Measurements from ENCODE around the gene IL18BP.
A peak's percentile ranks its signal among the peaks of the same experiment; 100 is the strongest.

IL18BP gene

DNA sequence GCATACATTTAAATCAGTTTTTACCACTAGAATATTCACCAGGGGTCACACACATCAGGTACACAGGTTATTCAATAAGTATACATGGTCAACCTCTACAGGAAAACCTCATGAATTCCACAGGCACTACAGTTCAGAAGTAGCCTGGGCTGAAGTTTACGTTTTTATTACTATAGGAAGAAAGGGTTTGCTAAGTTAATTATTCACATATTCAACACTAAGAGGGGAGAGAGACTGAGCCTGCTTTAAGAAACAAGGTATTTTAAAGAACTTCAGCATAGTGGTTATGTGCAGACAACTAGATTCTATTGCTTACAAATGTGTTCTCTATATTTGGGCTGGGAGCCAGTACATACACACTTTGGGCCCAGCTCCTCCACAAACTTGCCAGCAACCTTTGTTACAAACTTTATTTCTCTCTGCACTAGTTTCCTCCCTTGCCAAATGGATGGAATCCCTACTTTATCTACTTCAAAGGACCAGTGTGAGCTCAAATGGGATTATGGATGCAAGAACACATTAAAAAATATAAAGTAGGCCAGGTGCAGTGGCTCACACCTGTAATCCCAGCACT lies 31.9 kb downstream of the IL18BP start:
- no peaks in the 10 kb centered on the region for H3K27me3 Mint-ChIP-seq (ENCODE audit: low read depth)
- H3K4me1 Mint-ChIP-seq = peaks cover 34% of the 10 kb centered on the region
- peak overlapping the region; percentile 4 to 21 (median 18) for H3K4me3 Mint-ChIP-seq
- peak overlapping the region; percentile 83 to 94 (median 84) for H3K27ac Mint-ChIP-seq
- peaks cover 48% of the 10 kb centered on the region for H3K36me3 Mint-ChIP-seq (ENCODE audit: low read depth)
- H3K9me3 Mint-ChIP-seq = no peaks in the 10 kb centered on the region
- TF ChIP-seq, protein P1, sequence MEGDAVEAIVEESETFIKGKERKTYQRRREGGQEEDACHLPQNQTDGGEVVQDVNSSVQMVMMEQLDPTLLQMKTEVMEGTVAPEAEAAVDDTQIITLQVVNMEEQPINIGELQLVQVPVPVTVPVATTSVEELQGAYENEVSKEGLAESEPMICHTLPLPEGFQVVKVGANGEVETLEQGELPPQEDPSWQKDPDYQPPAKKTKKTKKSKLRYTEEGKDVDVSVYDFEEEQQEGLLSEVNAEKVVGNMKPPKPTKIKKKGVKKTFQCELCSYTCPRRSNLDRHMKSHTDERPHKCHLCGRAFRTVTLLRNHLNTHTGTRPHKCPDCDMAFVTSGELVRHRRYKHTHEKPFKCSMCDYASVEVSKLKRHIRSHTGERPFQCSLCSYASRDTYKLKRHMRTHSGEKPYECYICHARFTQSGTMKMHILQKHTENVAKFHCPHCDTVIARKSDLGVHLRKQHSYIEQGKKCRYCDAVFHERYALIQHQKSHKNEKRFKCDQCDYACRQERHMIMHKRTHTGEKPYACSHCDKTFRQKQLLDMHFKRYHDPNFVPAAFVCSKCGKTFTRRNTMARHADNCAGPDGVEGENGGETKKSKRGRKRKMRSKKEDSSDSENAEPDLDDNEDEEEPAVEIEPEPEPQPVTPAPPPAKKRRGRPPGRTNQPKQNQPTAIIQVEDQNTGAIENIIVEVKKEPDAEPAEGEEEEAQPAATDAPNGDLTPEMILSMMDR (IDR thresholded peaks at IDR 0.05; ENCODE audit: unreplicated experiment in 3 of 3) = no peak

DNA sequence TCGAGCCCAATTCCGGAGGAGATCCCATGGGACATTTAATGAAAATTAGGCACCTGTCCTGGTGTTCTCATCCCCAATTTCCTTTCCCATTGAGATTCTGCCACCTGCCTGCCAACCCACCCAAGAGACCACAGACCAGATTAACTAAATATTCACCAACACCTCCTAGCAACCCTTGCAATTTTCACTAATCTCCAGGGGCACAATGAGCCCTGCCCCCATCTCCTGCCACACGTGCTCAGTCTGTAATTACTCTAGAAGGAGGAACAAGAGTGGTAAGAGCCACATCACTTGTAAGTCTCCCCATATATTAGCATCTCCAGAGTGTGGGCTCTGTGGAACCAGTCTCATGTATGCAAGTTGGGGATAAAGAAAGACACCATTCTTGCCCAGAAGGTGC lies 38.0 kb downstream of the IL18BP start:
- Mint-ChIP-seq H3K27ac (peak overlapping the region; percentile 12 to 68 (median 56)), H3K4me1 (peaks cover 16% of the 10 kb centered on the region), H3K36me3 (ENCODE audit: low read depth) (peaks cover 29% of the 10 kb centered on the region), H3K4me3 (peak overlapping the region in 2 of 3 experiments; percentile 51 to 53), H3K9me3 (no peaks in the 10 kb centered on the region), H3K27me3 (ENCODE audit: low read depth) (no peaks in the 10 kb centered on the region)
- TF ChIP-seq, protein P1 (IDR thresholded peaks at IDR 0.05; ENCODE audit: unreplicated experiment in 3 of 3) = no peak

DNA sequence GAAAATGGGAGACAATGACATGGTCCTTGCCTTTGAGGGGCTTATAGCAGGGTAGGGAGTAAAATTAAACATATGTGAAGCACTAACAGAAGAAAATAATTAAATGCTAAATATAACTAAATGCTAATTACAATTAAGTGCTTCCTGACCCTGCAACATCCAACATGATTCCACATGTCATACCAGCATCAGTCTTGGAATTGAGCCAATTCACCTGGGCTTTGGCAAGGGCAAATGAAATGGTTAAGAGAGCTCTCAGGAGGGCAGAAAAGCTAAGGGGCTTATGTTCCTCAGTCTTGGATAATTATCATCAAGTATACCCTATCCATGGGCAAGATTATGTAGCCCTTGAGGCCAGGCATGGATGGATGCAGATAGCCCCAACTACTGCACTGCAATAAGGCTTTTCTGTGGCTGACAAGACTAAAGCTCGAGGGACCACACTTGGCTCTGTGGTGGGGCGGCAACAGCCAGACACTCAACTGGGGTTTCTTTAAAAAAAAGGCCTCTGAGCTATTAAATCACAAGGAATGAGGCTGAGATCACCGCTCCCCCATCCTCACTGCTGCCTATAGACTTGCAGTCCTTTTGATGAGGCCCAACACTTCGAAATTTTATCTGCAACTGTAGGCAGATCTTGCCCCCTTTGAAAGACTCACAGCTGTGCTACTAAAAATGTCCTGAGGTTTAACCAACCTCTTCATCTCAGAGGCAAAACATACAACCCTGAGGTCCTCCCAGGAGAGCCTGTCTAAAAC lies 39.0 kb downstream of the IL18BP start:
- Mint-ChIP-seq H3K36me3 (ENCODE audit: low read depth) (peaks cover 29% of the 10 kb centered on the region), H3K27ac (no peak overlapping the region), H3K4me1 (peaks cover 26% of the 10 kb centered on the region), H3K4me3 (no peak overlapping the region), H3K9me3 (no peaks in the 10 kb centered on the region), H3K27me3 (ENCODE audit: low read depth) (peaks cover 3% of the 10 kb centered on the region)
- TF ChIP-seq, protein P1 (IDR thresholded peaks at IDR 0.05; ENCODE audit: unreplicated experiment in 3 of 3) = no peak

DNA sequence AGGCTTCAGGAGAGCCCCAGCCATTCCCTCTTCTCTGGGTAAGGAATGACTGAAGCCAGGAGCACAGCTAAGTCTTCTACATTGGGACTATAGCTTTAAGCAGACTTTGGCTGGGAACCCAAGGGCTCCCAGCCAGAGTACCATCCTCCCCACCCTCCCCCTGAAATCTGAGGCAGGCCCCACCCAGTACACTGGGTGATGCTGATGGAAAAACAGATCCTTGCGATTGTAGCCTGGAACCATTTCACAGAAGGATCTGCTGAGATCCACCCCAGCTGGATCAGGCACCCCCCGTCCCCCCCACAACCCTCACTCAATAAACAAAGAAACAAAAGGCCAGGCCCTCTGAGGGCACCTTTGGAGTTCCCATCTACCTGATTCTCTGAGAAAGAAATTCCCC lies 39.8 kb downstream of the IL18BP start:
- H3K4me3 Mint-ChIP-seq = no peak overlapping the region
- TF ChIP-seq, protein P1 (IDR thresholded peaks at IDR 0.05; ENCODE audit: unreplicated experiment in 3 of 3) = no peak
- H3K27ac Mint-ChIP-seq = no peak overlapping the region

DNA sequence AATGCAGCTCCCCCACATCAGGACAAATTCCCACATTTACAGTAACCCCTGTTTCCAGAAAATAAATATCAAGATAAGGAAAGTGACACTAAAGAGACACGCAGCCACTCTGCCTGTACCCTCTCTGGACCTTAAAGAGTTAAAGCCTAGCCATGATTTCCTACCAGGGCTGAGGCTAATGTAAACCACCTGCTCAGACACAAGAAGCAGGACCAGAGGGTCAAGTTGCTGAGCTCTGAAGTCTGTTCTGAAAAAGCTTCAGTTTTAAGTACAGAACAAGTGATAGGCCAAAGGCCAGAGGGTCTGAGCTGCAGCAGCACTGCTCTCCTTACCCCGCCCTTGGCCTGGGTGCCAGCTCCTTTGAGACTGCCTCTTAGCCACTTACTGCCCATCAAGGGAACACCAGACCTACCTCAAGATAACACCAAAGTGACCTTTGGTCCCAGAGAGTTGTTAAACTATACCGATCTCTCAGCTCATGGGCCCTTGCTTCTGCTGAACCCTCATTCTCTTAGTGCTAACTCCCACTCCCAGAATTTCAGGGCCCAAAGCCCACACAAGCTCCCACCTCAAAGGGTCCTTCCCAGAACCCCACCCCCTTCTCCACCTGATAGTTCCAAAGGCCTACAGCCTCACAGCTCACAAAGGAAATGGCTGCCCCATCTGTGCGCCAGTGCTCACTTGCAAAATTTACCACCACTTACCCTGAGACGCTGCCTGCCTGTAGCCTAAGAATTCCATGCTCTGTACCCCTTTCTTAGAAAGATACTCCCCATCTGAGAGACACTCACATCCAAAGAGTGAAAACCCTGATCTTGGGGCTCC lies 40.5 kb downstream of the IL18BP start:
- no peak overlapping the region for H3K27ac Mint-ChIP-seq
- no peak overlapping the region for H3K4me3 Mint-ChIP-seq
- no peaks in the 10 kb centered on the region for H3K9me3 Mint-ChIP-seq
- H3K4me1 Mint-ChIP-seq = peaks cover 38% of the 10 kb centered on the region
- TF ChIP-seq, protein P1 (IDR thresholded peaks at IDR 0.05; ENCODE audit: unreplicated experiment in 3 of 3) = no peak
- peaks cover 3% of the 10 kb centered on the region for H3K27me3 Mint-ChIP-seq (ENCODE audit: low read depth)
- peaks cover 20% of the 10 kb centered on the region for H3K36me3 Mint-ChIP-seq (ENCODE audit: low read depth)

More for the DNA sequence above, 39.8 kb downstream of the IL18BP start:
- peaks cover 31% of the 10 kb centered on the region for H3K4me1 Mint-ChIP-seq
- peaks cover 24% of the 10 kb centered on the region for H3K36me3 Mint-ChIP-seq (ENCODE audit: low read depth)
- peaks cover 3% of the 10 kb centered on the region for H3K27me3 Mint-ChIP-seq (ENCODE audit: low read depth)
- no peaks in the 10 kb centered on the region for H3K9me3 Mint-ChIP-seq

All from nephron (organoid).